Activated T-cell treated with anti-CD3 and anti-CD28 coated beads, Interleukin-2, amount 50 U/mL, for 4 hours (primary cell): ENCODE measurements around the gene MCF2L2. TPM values are rescaled to one million over a fixed set of nuclear protein-coding genes. Genes with fewer than 3 reads are reported as not detected.

Experiments used
- ATAC-seq, 2 donors: fragments of 200-7000 bp; cut with Tn5 transposase; one replicate each; pipeline ENCODE4 v1.10.0; 2021
- DNase-seq: peaks from one replicate; pipeline ENCODE4 v3.0.0-alpha.2; 2020
- H3K27me3 Mint-ChIP-seq: one replicate; pipeline ENCODE4 v1.8.0; 2021; ENCODE audit warnings: low read depth, mixed read lengths
- H3K36me3 Mint-ChIP-seq: one replicate; pipeline ENCODE4 v1.8.0; 2022; ENCODE audit warnings: mixed read lengths; ENCODE audit not compliant: insufficient read depth
- H3K4me1 Mint-ChIP-seq: one replicate; pipeline ENCODE4 v1.8.0; 2021; ENCODE audit warnings: low read depth, mixed read lengths
- H3K4me3 Mint-ChIP-seq: one replicate; pipeline ENCODE4 v1.8.0; 2021; ENCODE audit warnings: mild to moderate bottlenecking, moderate library complexity, mixed read lengths
- H3K9me3 Mint-ChIP-seq: one replicate; pipeline ENCODE4 v1.8.0; 2021; ENCODE audit warnings: mixed read lengths
- total RNA-seq, 3 donors: library from RNA; stranded (reverse); gene quantifications; one replicate each; pipeline ENCODE4 v1.2.1, GENCODE V29; 2021

MCF2L2 gene
- total RNA-seq, 3 donors from 2014 or later = 0.58 to 1.4 (median 1.3) TPM

DNA sequence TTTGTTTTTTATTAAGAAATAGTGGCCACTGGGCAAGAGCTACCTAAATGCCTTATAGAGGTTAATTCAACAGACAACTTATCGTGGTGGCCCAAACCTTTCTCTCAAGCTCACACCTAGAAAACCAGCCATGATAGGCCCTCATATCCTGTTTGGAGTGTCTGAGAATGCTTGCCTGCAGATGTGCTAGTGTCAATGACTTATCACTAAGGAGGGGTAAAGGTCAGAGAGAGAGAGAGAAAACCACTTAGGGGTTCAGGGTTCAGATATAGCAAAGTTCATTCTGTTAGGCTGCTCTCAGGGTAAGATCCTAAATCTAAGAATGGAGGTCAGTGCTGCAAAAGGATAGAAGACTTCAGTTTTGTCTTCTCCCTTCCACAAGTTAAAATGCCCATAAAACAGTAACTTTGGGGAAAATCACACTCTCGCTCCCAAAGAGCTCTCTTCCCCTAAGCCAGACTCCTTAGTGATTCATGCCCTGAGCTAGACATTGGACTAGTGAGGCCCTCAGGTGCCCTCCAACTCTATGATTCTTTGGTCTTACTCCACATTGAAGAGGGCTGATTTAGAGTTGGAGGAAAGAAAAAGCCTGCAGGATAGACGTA is 205.7 kb downstream of the MCF2L2 start:
- H3K36me3 Mint-ChIP-seq = no peaks in the 10 kb centered on the region
- H3K27me3 Mint-ChIP-seq = no peaks in the 10 kb centered on the region
- H3K4me3 Mint-ChIP-seq = no peak overlapping the region
- no peaks in the 10 kb centered on the region for H3K9me3 Mint-ChIP-seq
- DNase-seq = no peak
- no peak for ATAC-seq
- H3K4me1 Mint-ChIP-seq = peaks cover 22% of the 10 kb centered on the region

DNA sequence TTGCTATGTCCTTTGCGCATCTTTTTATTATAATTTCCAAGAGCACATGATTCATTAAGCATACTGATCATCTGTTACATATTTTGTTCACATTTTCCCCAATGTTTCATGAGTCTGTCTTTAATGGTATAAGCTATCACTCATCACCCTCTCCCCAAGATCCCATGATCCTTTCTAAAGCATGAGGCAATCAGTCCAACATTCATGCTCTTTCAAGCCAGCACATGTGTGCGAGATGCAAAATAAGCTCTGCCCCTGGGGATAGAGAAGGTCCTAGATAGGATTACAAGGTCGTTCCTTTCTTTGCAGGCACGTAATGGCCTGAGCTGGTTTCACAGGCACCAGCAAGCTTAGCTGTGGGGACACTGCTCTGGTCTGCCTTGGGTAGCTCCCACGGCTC is 207.6 kb downstream of the MCF2L2 start:
- no peak for DNase-seq
- Mint-ChIP-seq H3K9me3 (no peaks in the 10 kb centered on the region), H3K27me3 (no peaks in the 10 kb centered on the region), H3K36me3 (no peaks in the 10 kb centered on the region), H3K4me1 (peaks cover 15% of the 10 kb centered on the region), H3K4me3 (no peak overlapping the region)
- ATAC-seq = no peak

DNA sequence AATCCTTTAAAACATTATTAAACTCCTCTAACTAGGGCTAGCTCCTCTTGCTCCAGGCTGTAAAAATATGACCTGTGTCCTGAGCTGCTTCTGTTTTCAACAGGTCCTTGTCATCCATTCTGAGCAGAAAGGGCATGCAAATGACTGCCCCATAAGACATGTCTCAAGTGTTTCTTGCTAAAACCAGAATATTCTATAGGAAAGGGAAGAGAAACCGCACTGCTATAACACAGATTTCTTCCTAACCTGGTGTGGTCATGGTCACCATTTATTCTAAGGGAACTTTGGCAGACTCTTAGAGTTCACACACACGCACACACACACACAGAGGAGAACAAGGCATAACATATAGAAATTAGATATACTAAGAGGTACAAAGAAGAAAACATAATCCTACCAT is 209.6 kb downstream of the MCF2L2 start:
- Mint-ChIP-seq H3K9me3 (no peaks in the 10 kb centered on the region), H3K36me3 (no peaks in the 10 kb centered on the region), H3K27me3 (no peaks in the 10 kb centered on the region), H3K4me1 (peaks cover 2% of the 10 kb centered on the region), H3K4me3 (no peak overlapping the region)
- ATAC-seq (no peak), DNase-seq (no peak)

DNA sequence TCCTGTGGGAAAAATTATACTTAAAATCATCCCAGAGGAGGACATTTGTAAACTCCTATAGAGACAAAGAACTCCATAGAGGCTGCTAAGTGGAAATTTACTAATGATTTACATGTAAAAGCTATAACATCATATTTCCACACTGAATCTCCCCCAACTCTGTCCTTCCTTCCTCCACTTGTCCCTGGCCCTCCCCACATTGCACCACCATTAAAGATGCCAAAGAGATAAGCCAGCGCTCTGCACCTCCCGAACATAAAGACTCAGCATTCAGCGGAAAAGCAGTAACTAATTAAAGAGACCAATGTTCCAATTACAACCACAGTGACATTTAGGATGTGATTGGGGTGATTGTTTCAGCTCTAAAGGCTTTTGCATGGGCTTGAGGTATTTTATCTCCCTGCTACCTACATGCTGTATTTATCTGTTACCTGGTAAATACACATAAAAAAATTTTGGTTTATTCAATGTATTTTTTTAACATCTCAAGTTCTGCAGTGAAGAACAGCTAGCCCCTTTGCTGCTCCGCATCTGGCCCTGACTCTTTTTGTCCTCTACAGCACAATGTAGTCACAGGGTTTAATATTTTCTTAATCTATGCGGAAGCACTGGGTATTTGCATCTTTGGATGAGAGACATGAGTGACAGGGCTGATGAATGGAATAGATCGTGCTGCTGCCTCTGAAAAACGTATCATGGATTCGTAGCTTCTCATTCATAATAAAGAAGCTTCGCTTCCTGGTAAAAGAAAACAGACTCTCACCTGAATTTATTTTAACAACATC is 210.7 kb downstream of the MCF2L2 start:
- DNase-seq = no peak
- Mint-ChIP-seq H3K4me3 (no peak overlapping the region), H3K4me1 (peaks cover 2% of the 10 kb centered on the region), H3K27me3 (no peaks in the 10 kb centered on the region), H3K9me3 (no peaks in the 10 kb centered on the region), H3K36me3 (no peaks in the 10 kb centered on the region)
- no peak for ATAC-seq

DNA sequence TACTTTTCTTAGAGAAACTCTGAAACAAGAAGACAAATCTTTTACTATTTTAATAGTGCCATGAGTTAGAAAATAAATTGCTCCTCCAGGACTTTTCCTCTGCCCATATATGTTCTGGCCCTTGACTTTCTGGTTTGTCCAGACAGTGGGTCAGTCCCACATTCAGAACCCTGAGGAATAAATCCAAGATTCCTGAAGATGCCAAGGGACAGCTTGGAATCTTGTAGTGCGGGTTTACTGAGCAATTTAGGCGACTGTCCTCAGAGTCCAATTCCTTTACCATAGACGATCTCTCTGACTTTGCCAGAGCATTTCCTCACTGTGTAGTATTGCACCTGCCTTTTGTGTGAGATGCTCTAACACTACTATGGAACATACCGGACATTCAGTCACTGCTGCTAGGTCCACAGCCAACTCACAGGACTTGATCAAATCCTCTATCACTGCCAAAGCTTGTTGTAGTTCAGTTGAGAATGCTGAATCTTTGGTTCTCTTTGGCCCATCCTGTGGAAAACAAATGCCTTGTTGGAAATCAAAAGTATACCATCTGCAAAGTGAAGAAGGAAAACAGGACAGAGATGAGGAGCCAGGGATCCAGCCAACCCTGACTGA is 212.7 kb downstream of the MCF2L2 start:
- DNase-seq (no peak), ATAC-seq (no peak)
- H3K4me3 Mint-ChIP-seq = no peak overlapping the region
- H3K27me3 Mint-ChIP-seq = no peaks in the 10 kb centered on the region
- H3K4me1 Mint-ChIP-seq = peaks cover 14% of the 10 kb centered on the region
- H3K36me3 Mint-ChIP-seq = no peaks in the 10 kb centered on the region
- H3K9me3 Mint-ChIP-seq = no peaks in the 10 kb centered on the region

DNA sequence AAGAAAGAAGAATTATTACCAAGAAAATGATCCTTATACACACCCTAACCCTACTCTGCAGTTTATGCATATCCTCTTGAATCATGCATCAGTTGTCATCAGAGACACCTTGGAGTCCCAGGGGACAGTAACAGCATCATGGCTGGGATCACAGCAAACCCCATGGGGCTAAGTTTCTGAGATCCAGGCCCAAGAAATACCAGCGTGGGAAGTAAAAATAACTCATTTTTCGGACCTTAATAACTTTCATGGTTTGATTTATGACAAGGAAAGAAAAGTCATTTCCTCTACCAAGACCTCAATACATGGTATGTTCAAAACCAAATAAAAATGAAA is 214.2 kb downstream of the MCF2L2 start:
- Mint-ChIP-seq H3K9me3 (no peaks in the 10 kb centered on the region), H3K4me1 (peaks cover 21% of the 10 kb centered on the region), H3K36me3 (peaks cover 3% of the 10 kb centered on the region), H3K27me3 (no peaks in the 10 kb centered on the region), H3K4me3 (no peak overlapping the region)
- DNase-seq (no peak), ATAC-seq (no peak)

DNA sequence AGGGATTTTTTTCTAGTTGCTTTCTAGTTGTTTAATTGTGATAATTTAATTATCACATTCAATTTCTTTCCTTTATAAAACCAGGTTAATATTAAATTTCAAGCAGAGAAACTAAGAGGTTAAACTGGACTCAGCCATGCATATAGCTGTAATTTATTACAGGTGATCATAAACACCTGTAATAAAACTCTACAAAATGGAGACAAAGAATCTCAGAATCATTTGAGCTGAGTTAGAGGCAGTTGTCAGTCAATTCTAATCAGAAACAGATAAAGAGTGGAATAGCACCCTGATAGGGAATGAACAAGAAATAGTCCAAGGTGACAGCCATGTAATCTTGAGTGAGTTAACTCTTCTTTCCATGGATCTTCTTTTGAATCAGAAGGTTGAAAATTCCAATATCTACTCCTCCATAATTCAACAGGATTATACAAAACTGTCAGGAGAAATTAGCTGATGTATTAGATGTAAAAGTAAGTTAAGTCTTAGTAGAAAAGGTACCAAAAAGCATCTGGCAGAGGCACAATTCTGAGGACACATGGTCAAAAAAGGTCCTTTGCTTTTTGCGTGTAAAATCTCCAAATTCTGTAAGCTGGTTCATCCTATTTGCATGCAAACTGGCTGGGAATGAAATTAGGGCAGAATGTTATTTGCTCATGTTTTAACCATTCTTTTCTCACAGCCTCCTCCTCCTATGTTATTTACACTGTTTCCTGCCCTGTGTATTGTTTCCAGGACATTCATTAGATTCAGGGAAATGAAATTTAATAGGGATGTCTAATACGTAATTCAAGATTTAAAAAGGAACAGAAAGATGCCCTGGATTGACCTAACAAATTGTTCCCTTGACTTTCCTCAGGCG is 214.8 kb downstream of the MCF2L2 start:
- H3K4me1 Mint-ChIP-seq = peaks cover 21% of the 10 kb centered on the region
- H3K27me3 Mint-ChIP-seq = no peaks in the 10 kb centered on the region
- ATAC-seq = no peak

DNA sequence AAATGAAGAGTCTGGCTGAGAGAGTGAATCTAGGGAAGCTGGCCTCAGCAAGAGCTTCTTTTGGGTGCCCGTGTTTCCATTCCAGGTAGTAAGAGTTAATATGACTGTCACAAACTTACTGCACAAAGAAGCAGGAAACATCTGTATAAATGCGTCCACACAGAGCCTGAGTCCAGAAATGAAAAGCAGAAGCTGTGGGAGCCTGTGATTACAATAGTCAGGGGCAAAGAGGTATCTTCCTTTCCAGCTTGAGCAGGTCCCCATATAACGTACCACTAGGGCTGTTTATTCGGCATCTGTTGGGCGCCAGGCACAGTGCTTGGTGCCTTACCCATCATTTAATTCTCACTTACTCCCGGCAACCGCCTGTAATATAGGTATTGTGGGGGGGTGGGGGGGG is 215.9 kb downstream of the MCF2L2 start:
- ATAC-seq (no peak), DNase-seq (no peak)
- Mint-ChIP-seq H3K4me1 (peaks cover 31% of the 10 kb centered on the region), H3K4me3 (no peak overlapping the region), H3K36me3 (peaks cover 3% of the 10 kb centered on the region), H3K9me3 (no peaks in the 10 kb centered on the region), H3K27me3 (no peaks in the 10 kb centered on the region)

More for the DNA sequence above, 214.8 kb downstream of the MCF2L2 start:
- no peak for DNase-seq
- Mint-ChIP-seq H3K36me3 (peaks cover 3% of the 10 kb centered on the region), H3K4me3 (no peak overlapping the region), H3K9me3 (no peaks in the 10 kb centered on the region)

DNA sequence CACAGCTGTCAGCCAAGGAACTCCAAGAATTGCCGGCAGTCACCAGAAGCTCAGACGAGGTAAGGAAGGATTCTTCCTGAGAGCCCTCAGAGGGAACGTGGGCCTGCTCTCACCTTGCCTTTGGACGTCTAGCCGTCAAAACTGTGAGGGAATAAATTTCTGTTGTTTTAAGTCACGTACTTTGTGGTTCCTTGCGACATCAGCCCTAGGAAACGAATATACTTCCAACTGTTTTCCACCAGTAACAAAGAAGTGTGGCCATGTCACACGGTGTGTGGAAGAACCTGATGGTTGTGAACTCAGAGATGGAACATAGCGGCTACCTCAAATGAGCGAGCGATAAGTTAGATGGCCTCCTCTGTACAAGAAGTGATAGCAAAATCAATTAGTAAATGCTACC is 216.3 kb downstream of the MCF2L2 start:
- ATAC-seq (no peak), DNase-seq (no peak)
- H3K4me3 Mint-ChIP-seq = no peak overlapping the region
- no peaks in the 10 kb centered on the region for H3K27me3 Mint-ChIP-seq
- peaks cover 3% of the 10 kb centered on the region for H3K36me3 Mint-ChIP-seq
- H3K4me1 Mint-ChIP-seq = peaks cover 35% of the 10 kb centered on the region
- no peaks in the 10 kb centered on the region for H3K9me3 Mint-ChIP-seq

DNA sequence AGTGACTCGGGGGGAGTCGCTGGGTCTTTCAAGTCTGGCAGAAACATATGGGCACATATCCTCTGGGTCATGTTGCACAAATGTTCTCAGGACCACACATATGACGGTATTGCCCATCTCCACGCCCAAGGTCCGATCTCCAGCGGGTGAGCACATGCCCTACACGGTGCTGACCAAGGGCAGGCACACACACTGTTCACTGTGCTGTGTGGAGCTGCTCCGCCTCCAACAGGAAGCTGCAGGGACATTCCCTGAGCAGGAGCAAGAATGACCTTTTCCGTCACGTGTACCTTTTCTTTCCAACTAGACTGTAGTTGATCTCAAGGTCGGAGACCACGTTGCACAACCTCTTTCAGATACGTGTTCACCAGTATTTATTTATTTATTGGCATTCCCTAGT is 217.1 kb downstream of the MCF2L2 start:
- H3K36me3 Mint-ChIP-seq = peaks cover 3% of the 10 kb centered on the region
- no peak for DNase-seq
- no peak for ATAC-seq
- no peak overlapping the region for H3K4me3 Mint-ChIP-seq
- no peaks in the 10 kb centered on the region for H3K27me3 Mint-ChIP-seq
- no peaks in the 10 kb centered on the region for H3K9me3 Mint-ChIP-seq
- H3K4me1 Mint-ChIP-seq = peaks cover 40% of the 10 kb centered on the region

DNA sequence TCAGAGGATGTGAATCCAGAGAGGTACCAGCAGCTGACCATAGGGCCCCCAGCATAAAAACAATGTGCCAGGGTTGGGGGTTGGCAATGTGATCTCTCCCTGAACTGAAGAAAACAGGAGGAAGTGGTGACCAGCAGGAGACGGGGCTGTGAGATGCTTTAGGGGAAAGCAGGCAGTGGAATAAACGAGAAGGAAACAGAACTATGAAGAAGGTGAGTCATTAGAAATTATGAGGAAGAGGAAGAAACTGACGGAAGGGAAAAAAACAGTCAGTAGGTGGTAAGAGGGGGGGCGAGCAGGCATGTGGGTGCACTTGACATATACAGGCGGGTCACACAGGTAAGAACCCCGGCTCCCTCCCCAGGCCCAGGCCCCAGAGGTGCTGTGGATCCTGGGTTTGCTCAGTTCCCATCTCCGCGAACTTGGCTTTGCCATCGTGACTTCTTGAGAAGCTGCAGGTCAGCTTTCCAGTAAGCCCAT is 217.5 kb downstream of the MCF2L2 start:
- ATAC-seq (peak; percentile 65 to 69), DNase-seq (peak; percentile 39)
- peaks cover 3% of the 10 kb centered on the region for H3K36me3 Mint-ChIP-seq
- no peaks in the 10 kb centered on the region for H3K27me3 Mint-ChIP-seq
- no peak overlapping the region for H3K4me3 Mint-ChIP-seq
- no peaks in the 10 kb centered on the region for H3K9me3 Mint-ChIP-seq
- peaks cover 42% of the 10 kb centered on the region for H3K4me1 Mint-ChIP-seq

DNA sequence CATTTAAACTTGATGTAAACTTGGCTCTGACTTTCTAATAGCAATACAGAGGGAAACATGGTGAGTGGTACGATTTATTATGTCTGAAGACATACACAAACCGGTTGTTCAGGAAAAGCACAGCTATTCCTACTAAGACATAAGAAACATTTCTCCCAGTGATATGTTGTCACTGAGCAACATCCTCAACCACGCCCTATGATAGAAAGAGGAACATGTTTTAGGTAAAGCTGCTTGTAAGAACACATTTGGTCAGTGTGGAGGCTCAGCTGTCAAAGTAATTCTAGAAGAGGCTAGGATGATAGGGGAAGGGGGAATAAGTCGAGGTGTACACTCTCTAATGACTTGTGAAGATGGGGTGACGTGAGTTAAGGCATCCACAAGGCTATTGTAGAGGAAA is 218.1 kb downstream of the MCF2L2 start:
- no peaks in the 10 kb centered on the region for H3K27me3 Mint-ChIP-seq
- peaks cover 3% of the 10 kb centered on the region for H3K36me3 Mint-ChIP-seq
- peak in 1 of 2 donors; percentile 7 for ATAC-seq
- peaks cover 42% of the 10 kb centered on the region for H3K4me1 Mint-ChIP-seq
- no peaks in the 10 kb centered on the region for H3K9me3 Mint-ChIP-seq
- DNase-seq = no peak
- no peak overlapping the region for H3K4me3 Mint-ChIP-seq

DNA sequence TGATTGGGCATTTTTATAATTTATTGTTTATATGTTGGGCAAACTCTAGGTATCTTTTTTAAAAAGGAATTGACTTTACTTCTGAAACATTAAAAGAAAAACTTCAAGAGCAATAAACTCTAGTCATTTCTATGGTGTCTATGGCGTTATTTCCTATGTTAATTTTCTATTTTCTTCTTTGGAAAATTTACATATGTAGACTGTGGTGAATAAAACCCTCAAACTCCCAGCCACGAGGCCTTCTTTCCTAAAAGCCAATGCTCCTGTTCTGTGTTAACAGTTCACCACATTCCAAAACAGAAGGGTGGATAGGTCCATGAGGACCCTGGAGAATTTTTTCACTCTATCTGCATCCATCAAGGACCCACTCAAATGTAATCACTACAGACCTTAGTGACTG is 219.6 kb downstream of the MCF2L2 start:
- DNase-seq (no peak), ATAC-seq (no peak)
- H3K27me3 Mint-ChIP-seq = no peaks in the 10 kb centered on the region
- H3K36me3 Mint-ChIP-seq = peaks cover 5% of the 10 kb centered on the region
- peaks cover 3% of the 10 kb centered on the region for H3K9me3 Mint-ChIP-seq
- no peak overlapping the region for H3K4me3 Mint-ChIP-seq
- H3K4me1 Mint-ChIP-seq = peaks cover 44% of the 10 kb centered on the region

DNA sequence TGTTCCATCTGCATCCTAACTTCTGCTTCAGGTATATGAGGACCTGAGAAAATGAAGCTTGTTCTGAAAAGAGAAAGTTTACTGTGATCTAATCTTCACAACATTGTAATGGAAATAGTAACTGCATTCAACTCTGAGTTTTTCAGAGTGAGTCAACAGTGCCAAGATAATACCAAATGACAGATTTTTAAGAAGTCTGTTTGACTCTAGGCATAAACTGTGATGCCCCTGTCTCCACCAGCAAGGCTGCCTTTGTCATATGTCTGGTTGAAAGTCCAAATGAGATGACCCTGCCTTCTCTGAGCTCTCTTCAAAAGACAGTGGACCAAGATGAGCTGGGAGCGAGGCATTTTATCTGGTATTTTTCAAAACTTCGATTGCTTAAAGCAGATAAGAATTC is 220.2 kb downstream of the MCF2L2 start:
- Mint-ChIP-seq H3K36me3 (peaks cover 5% of the 10 kb centered on the region), H3K27me3 (no peaks in the 10 kb centered on the region), H3K9me3 (peaks cover 8% of the 10 kb centered on the region), H3K4me1 (peaks cover 44% of the 10 kb centered on the region), H3K4me3 (no peak overlapping the region)
- ATAC-seq (peak; percentile 74 to 76), DNase-seq (no peak)
